Endothelial cell of umbilical vein (primary cell): ENCODE results near the gene SEMA3E.

ENCODE experiments used
- EZH2 ChIP-seq: IDR thresholded peaks from 2 replicates; pipeline ENCODE4 v1.6.1; 2012; ENCODE audit warnings: borderline replicate concordance, low read depth, mild to moderate bottlenecking, moderate library complexity, low read length, inconsistent platforms; ENCODE audit not compliant: severe bottlenecking
- POLR2A ChIP-seq: IDR thresholded peaks from 2 replicates; pipeline ENCODE4 v1.6.1; 2012; ENCODE audit warnings: low read depth, mild to moderate bottlenecking, control low read depth, low read length
- TF ChIP-seq, protein P1 (sequence below): IDR thresholded peaks from 2 replicates; pipeline ENCODE4 v1.6.1; 2011; ENCODE audit not compliant: insufficient read depth, insufficient read length
- TF ChIP-seq, protein P2 (sequence below), 2 donors: IDR thresholded peaks; 1 replicate in 1 of 2; 2 replicates in 1 of 2; pipeline ENCODE4 v1.5.1; 2011; ENCODE audit warnings: low read length in 2 of 2, mild to moderate bottlenecking in 2 of 2, moderate library complexity in 2 of 2, control low read depth in 1 of 2, inconsistent platforms in 1 of 2, low read depth in 1 of 2; ENCODE audit not compliant: insufficient read depth in 1 of 2; ENCODE audit errors: extremely low read depth in 1 of 2

DNA sequence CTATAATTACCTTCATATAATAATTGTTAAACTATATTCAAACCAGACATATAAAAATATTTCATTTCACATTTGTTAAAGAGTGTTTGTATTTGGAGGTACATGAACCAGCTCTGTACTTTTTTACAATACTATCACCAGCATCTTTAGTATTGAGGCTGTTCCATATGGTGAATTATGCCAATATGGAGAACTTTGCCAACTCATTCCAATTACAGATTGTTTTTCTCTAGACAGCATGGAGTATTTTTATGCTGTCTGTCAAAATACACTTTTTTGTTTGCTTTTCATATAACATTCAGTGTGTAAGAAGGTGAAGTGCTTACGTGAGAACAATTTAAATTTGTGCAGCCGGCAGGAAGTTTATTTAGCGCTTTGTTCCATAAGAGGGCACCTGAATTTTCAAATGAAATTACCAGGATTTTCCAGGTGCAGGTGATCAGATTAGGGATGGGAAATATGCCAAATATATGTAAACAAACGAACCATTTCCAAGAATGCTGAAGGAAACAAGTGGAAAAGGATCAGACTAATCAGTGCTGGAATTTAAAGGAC, 54.9 kb downstream of the SEMA3E start:
- TF ChIP-seq POLR2A (no peak), EZH2 (no peak)
- TF ChIP-seq, protein P1, sequence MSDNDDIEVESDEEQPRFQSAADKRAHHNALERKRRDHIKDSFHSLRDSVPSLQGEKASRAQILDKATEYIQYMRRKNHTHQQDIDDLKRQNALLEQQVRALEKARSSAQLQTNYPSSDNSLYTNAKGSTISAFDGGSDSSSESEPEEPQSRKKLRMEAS, result no peak
- TF ChIP-seq, protein P2, sequence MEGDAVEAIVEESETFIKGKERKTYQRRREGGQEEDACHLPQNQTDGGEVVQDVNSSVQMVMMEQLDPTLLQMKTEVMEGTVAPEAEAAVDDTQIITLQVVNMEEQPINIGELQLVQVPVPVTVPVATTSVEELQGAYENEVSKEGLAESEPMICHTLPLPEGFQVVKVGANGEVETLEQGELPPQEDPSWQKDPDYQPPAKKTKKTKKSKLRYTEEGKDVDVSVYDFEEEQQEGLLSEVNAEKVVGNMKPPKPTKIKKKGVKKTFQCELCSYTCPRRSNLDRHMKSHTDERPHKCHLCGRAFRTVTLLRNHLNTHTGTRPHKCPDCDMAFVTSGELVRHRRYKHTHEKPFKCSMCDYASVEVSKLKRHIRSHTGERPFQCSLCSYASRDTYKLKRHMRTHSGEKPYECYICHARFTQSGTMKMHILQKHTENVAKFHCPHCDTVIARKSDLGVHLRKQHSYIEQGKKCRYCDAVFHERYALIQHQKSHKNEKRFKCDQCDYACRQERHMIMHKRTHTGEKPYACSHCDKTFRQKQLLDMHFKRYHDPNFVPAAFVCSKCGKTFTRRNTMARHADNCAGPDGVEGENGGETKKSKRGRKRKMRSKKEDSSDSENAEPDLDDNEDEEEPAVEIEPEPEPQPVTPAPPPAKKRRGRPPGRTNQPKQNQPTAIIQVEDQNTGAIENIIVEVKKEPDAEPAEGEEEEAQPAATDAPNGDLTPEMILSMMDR (IDR thresholded peaks at IDR 0.05; ENCODE audit: extremely low read depth in 1 of 2, insufficient read depth in 1 of 2, low read depth in 1 of 2, low read length in 2 of 2), result no peak
